Ishikawa (cell line): ENCODE measurements around the gene TMEM132D.

Experiments used
- EGR1 ChIP-seq: IDR thresholded peaks from 2 replicates; pipeline ENCODE4 v1.6.1; 2012
- RAD21 ChIP-seq: IDR thresholded peaks from 2 replicates; pipeline ENCODE4 v1.6.1; 2012; ENCODE audit warnings: low read depth
- TAF1 ChIP-seq: IDR thresholded peaks from 2 replicates; pipeline ENCODE4 v1.6.1; 2012; ENCODE audit warnings: low read depth, mild to moderate bottlenecking
- YY1 ChIP-seq: IDR thresholded peaks from 2 replicates; pipeline ENCODE4 v1.6.1; 2012; ENCODE audit warnings: low read depth
- TF ChIP-seq, protein P1 (sequence below): IDR thresholded peaks from 2 replicates; pipeline ENCODE4 v1.6.1; 2012
- TF ChIP-seq, protein P2 (sequence below): IDR thresholded peaks from 2 replicates; pipeline ENCODE4 v1.6.1; 2012; ENCODE audit warnings: low read depth, mild to moderate bottlenecking

DNA sequence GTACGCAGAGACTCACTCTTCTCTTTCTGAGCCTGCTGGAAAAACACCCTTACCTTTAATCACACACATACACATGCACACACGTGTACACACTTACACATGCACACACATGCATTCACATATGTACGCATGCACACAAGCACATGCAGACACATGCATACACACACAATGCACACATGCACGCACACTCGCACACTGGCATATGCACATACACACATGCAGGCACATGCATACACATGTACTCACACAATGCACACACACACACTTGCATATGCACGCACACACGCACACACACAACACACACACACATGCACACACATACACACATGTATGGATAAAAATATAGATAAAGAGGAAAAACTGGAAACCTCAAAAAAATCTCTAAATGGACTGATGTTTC is 801.6 kb downstream of the TMEM132D start:
- TF ChIP-seq TAF1, result no peak
- TF ChIP-seq RAD21, result no peak
- no peak for TF ChIP-seq YY1
- TF ChIP-seq, protein P1, sequence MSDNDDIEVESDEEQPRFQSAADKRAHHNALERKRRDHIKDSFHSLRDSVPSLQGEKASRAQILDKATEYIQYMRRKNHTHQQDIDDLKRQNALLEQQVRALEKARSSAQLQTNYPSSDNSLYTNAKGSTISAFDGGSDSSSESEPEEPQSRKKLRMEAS, result no peak
- TF ChIP-seq, protein P2, sequence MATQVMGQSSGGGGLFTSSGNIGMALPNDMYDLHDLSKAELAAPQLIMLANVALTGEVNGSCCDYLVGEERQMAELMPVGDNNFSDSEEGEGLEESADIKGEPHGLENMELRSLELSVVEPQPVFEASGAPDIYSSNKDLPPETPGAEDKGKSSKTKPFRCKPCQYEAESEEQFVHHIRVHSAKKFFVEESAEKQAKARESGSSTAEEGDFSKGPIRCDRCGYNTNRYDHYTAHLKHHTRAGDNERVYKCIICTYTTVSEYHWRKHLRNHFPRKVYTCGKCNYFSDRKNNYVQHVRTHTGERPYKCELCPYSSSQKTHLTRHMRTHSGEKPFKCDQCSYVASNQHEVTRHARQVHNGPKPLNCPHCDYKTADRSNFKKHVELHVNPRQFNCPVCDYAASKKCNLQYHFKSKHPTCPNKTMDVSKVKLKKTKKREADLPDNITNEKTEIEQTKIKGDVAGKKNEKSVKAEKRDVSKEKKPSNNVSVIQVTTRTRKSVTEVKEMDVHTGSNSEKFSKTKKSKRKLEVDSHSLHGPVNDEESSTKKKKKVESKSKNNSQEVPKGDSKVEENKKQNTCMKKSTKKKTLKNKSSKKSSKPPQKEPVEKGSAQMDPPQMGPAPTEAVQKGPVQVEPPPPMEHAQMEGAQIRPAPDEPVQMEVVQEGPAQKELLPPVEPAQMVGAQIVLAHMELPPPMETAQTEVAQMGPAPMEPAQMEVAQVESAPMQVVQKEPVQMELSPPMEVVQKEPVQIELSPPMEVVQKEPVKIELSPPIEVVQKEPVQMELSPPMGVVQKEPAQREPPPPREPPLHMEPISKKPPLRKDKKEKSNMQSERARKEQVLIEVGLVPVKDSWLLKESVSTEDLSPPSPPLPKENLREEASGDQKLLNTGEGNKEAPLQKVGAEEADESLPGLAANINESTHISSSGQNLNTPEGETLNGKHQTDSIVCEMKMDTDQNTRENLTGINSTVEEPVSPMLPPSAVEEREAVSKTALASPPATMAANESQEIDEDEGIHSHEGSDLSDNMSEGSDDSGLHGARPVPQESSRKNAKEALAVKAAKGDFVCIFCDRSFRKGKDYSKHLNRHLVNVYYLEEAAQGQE, result no peak
- no peak for TF ChIP-seq EGR1
